SKM-1 treated with dmso at 0.1 percent for 144 hours (cell line): Measurements from ENCODE around the gene SMARCC1.

Source experiments
- DNase-seq: peaks from one replicate; lab custom pipeline; 2025; ENCODE audit not compliant: unreplicated experiment; lab: John Stamatoyannopoulos, UW

SMARCC1 gene

DNA sequence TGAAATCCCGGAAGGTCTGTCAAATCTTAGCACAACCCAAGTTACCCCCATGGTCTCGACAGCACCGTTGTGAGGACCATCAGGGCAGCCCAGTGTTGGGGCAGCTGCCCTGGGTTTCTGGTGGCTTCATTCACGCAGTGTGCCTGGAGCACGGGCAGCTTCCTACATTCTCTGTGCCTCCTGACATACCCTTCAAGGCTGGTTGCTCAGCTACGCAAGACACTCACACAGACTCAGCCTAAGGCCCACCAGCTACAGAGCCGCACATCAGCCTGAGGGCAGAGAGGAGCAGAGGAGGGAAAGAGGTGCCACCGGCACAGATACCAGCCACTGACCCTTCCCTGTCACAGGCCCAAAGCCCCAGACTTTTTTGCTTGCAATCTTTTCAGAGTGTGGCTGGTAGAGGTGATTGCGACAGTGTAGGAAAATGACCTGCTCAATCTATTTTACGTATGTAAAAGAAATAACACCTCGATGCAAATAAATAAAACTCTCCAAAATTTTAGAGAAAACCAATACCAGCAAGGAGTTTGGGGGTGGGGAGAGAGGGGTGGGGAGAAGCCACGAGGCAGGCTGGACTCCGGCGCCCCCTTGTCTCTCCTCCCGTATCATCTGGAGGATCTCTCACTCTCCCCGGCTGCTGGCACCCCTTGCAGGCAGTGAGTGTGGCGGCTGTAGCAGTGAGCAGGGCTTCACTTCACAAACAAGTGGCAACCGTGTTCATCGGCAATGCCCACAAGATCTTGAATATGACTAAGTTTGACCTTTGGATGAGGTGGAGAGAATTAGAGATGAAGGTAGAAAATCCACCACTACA lies 215.8 kb downstream of the SMARCC1 start:
- DNase-seq, result no peak

DNA sequence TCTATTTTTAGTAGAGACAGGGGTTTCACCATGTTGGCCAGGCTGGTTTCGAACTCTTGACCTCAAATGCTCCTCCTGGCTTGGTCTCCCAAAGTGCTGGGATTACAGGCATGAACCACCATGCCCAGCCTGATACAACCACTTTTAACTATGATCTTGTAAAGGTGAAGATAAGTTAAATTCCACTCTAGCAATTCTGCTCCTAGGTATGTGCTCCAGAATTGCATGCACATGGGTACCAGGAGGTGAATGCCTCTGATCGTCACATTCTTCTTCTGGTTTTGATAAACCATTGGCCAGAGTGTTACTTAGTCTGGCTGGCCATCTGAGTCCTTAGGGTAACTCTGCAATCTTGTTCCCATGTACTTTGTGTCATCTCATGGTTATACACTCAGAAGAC lies 225.3 kb downstream of the SMARCC1 start:
- DNase-seq, result no peak

DNA sequence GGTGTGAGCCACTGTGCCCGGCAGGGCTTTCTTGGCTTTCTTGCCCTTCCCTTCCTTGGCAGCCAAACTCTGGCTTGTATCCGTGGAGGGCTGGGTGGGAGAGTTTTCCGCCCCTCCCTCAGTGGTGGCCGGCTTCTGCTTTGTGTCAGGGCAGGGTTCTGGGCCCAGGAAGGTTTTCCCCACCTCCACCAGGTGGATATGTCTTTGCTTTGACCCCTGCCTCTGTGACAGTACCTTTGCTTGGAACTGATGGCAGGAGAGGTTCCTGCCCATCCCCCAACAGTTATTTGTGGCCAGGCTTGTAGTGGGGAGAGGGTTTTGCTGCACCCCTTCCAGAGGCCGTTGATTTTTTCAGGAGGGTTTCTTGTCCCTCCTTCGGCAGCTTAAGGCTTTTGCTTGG lies 227.4 kb downstream of the SMARCC1 start:
- no peak for DNase-seq

DNA sequence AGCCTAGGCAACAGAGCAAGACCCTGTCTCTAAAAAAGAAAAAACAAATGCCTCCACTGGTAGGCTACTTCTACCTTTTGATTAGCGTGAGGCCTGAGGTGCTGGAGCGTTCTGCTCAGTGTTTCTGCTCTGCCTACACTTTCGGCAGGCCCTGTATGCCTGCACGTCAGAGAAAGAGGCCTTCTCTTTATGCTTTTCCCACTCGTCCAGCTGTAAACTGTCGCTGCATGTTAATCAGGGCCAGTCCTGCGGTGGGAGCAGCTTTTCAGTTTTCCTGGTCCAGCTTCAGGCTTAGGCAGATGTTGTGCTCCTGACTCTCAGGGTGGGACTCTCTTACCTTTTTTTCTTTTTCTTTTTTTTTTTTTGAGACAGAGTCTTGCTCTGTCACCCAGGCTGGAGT lies 228.3 kb downstream of the SMARCC1 start:
- no peak for DNase-seq

DNA sequence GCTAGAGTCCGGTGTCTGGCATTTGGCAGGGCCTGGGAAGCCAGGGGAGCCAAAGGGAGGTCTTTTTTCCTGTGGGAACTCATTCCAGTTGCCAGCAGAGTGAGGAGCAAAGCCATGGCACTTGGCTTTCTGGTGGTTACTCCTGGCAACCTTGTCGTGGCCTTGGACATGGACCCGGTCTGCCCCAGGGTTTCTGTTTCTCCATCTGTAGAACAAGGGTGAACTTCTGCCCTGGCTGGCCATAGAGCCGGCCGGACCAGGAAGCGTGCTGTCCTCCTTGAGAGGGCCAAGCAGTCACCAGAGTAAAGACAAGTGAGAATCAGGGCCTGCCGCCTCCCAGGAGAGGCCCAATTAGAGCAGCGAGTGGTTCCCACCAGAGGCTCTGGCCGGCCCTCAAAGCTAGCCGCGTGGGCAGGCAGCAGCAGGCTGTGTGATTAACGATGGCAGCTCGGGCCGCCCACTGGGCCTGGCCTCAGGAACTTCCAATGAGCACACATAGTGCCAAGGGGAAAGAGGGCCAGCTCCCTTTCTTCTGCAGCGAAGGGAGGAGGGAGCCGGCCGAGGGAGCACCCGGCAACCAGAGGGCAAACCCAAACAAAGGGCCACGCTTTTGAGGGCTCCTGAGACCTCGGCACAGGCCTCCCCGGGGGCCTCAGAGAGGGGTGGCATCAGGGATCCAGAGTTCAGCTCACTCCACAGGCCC lies 239.1 kb downstream of the SMARCC1 start:
- no peak for DNase-seq

DNA sequence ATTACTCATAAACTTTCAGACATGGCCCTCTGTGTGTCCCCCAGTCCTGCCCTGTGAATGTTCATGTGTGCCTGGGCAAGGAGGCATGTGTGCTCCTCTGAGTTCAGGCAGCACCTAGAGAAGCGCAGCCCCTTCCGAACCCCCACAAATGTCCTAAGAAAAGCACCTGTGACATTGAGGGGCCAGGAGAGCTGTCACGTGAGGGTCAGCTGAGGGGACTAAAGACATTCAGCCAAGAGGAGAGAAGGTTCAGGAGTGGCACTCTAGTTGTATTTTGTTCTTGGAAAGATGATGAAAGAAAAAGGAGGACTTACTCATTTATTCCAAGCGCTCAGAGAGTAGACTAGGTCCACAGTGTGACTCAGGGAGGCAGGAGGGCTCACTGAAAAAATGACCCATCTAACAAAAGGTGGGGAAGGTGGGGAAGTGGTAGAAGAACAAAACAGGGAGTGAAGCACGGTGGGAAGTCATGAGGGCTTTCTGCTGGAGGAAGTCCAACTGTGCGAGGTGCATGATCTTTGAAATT lies 240.0 kb downstream of the SMARCC1 start:
- DNase-seq, result no peak

DNA sequence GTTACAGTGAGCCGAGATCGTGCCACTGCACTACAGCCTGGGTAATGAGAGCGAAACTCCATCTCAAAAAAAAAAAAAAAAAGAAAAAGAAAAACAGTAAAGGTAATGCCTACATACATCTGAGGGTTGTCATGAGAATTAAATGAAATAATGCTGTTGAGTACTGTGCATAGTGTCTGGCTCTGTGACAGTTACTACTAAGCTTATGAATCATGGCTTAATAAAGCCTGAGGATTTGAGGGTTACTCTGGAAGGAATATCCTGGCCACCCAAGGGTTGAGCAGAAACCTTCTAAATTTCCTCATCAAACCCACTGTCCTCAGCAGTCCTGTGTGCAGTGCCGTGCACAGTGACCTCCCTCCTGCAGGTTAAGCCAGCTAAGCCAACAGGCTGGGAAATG lies 241.4 kb downstream of the SMARCC1 start:
- no peak for DNase-seq

DNA sequence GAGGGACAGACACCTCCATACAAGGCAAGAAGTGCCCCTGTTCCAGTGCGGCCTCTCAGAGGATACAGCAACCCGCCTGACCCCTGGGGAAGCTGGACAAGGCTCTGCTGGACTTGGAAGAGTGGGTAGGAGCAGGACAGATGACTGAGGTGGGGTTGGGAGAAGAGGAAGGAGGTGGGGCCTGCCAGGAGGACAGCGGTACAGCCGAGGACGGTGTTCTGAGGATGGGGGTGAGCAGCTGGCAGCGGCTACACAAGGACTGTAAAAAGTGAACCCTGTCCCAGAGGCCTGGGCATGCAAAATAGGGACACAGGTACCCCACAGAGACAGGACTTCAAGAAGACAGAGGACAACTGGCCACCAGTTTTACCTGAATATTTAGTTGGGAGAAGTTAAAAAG lies 244.7 kb downstream of the SMARCC1 start:
- no peak for DNase-seq

DNA sequence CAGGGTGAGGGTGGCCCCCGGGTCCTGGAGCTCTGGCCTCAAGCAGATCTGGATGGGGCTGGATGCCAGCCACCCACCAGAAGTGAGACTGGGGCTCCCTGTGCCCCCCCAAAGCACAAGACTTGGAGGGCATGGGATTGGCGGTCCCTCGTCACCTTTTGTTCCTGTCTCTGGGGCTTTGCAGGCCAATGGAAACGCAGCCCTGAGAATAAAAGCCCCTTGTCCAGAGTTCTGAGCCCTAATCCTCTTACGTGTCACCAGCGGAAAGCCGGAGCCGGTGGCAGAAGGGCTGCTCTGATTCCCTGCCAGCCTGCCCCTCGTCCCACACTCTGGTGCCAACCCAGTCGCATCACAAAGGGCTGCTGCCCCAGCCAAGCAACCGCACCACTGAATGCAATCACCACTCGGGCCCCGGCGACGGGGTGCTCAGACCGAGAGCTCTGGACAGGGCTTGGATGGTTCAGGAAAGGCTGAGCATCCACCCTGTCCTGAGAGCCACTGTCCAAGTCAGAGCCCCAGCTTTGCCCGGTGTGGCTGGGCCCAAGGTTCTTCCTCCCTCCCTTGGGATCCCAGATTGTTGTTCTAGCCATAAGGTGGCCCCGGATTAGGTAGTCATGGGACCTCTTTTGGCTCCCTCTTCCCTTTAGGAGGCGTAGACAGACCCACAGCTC lies 245.3 kb downstream of the SMARCC1 start:
- DNase-seq, result no peak
